Panc1 (cell line): ENCODE data around the gene UBAC2.

Source experiments
- POLR2AphosphoS5 ChIP-seq: IDR thresholded peaks from 2 replicates; pipeline ENCODE4 v1.6.1; 2012; ENCODE audit warnings: mild to moderate bottlenecking, low read depth, low read length, moderate library complexity
- REST ChIP-seq, 2 experiments: IDR thresholded peaks; 2 replicates each; pipeline ENCODE4 v1.6.1; 2011 to 2012; ENCODE audit warnings: low read depth in 2 of 2, control low read depth in 1 of 2, low read length in 1 of 2, mild to moderate bottlenecking in 1 of 2, moderate library complexity in 1 of 2; ENCODE audit not compliant: insufficient read depth in 1 of 2
- TF ChIP-seq, protein P1 (sequence below): fragments of 450-650 bp; IDR thresholded peaks from 2 replicates; pipeline ENCODE4 v1.5.1; 2017; ENCODE audit warnings: mild to moderate bottlenecking

DNA sequence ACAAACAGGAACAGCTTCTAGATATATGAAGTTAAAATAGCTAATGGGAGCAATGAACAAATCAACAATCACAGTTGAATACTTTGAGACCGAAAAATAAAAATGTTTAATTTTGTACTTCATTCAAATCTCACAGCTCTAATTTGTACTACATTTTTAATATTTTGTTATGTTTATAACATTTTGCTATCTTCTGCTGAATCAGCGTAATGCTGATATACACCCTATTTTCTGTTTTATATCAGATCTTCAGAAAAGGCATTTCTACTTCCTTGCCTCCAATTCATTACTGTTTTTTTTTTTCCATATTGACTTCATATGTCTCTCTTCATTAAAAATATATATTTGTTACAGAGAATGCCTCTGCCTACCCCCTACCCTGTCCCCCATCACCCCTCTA lies 134.4 kb downstream of the UBAC2 start:
- TF ChIP-seq, protein P1, sequence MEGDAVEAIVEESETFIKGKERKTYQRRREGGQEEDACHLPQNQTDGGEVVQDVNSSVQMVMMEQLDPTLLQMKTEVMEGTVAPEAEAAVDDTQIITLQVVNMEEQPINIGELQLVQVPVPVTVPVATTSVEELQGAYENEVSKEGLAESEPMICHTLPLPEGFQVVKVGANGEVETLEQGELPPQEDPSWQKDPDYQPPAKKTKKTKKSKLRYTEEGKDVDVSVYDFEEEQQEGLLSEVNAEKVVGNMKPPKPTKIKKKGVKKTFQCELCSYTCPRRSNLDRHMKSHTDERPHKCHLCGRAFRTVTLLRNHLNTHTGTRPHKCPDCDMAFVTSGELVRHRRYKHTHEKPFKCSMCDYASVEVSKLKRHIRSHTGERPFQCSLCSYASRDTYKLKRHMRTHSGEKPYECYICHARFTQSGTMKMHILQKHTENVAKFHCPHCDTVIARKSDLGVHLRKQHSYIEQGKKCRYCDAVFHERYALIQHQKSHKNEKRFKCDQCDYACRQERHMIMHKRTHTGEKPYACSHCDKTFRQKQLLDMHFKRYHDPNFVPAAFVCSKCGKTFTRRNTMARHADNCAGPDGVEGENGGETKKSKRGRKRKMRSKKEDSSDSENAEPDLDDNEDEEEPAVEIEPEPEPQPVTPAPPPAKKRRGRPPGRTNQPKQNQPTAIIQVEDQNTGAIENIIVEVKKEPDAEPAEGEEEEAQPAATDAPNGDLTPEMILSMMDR = no peak
- TF ChIP-seq POLR2AphosphoS5 = no peak
- no peak for TF ChIP-seq REST (IDR thresholded peaks at IDR 0.05; ENCODE audit: insufficient read depth in 1 of 2, low read depth in 2 of 2, low read length in 1 of 2)
